Measurements from ENCODE around the gene TPRA1.
"Not testable (repeated sequence)": the region's sequence is repeated elsewhere in the genome, so short reads cannot be mapped to it uniquely, and the experiment has no call there.

Gene TPRA1

GRCh38 chr3:127618891-127619290, 28.4 kb upstream of the TPRA1 start:
- no peak overlapping the region for H3K27ac ChIP-seq
- no peak for DNase-seq (ENCODE audit: low read depth, low spot score)

GRCh38 chr3:127616836-127617605, 26.5 kb upstream of the TPRA1 start:
- H3K27ac ChIP-seq = no peak overlapping the region
- DNase-seq (ENCODE audit: low read depth, low spot score) = no peak

GRCh38 chr3:127615631-127616305, 25.2 kb upstream of the TPRA1 start:
- DNase-seq (ENCODE audit: low read depth, low spot score) = no peak
- no peak overlapping the region for H3K27ac ChIP-seq

GRCh38 chr3:127614928-127615589, 24.5 kb upstream of the TPRA1 start:
- no peak for DNase-seq (ENCODE audit: low read depth, low spot score)
- H3K27ac ChIP-seq = no peak overlapping the region

- H3K27ac ChIP-seq = no peak overlapping the region
- no peak for DNase-seq (ENCODE audit: low read depth, low spot score)
Measured at GRCh38 chr3:127613406-127613805, 22.9 kb upstream of the TPRA1 start.

GRCh38 chr3:127612966-127613365, 22.4 kb upstream of the TPRA1 start:
- no peak for DNase-seq (ENCODE audit: low read depth, low spot score)
- no peak overlapping the region for H3K27ac ChIP-seq

GRCh38 chr3:127611251-127611650, 20.7 kb upstream of the TPRA1 start:
- no peak for DNase-seq (ENCODE audit: low read depth, low spot score)
- no peak overlapping the region for H3K27ac ChIP-seq

- H3K27ac ChIP-seq = no peak overlapping the region
- no peak for DNase-seq (ENCODE audit: low read depth, low spot score)
Measured at GRCh38 chr3:127610105-127610504, 19.6 kb upstream of the TPRA1 start.

- no peak overlapping the region for H3K27ac ChIP-seq
- no peak for DNase-seq (ENCODE audit: low read depth, low spot score)
Measured at GRCh38 chr3:127608362-127608718, 17.8 kb upstream of the TPRA1 start.

- no peak for DNase-seq (ENCODE audit: low read depth, low spot score)
- H3K27ac ChIP-seq = no peak overlapping the region
Measured at GRCh38 chr3:127607675-127608361, 17.3 kb upstream of the TPRA1 start.

- no peak for DNase-seq (ENCODE audit: low read depth, low spot score)
- H3K27ac ChIP-seq = no peak overlapping the region
Measured at GRCh38 chr3:127606981-127607595, 16.6 kb upstream of the TPRA1 start.

GRCh38 chr3:127606086-127606805, 15.7 kb upstream of the TPRA1 start:
- H3K27ac ChIP-seq = no peak overlapping the region
- no peak for DNase-seq (ENCODE audit: low read depth, low spot score)

- not testable (repeated sequence) for DNase-seq (ENCODE audit: low read depth, low spot score); H3K27ac ChIP-seq
Measured at GRCh38 chr3:127605547-127605946, 15.0 kb upstream of the TPRA1 start.

- no peak for DNase-seq (ENCODE audit: low read depth, low spot score)
Measured at GRCh38 chr3:127604546-127605165, 14.1 kb upstream of the TPRA1 start.

GRCh38 chr3:127604035-127604434, 13.5 kb upstream of the TPRA1 start:
- DNase-seq (ENCODE audit: low read depth, low spot score) = no peak
- no peak overlapping the region for H3K27ac ChIP-seq

More at GRCh38 chr3:127604546-127605165, 14.1 kb upstream of the TPRA1 start:
- H3K27ac ChIP-seq = no peak overlapping the region

- H3K27ac ChIP-seq = no peak overlapping the region
- no peak for DNase-seq (ENCODE audit: low read depth, low spot score)
Measured at GRCh38 chr3:127600749-127601456, 10.4 kb upstream of the TPRA1 start.

GRCh38 chr3:127598841-127599570, 8.5 kb upstream of the TPRA1 start:
- H3K27ac ChIP-seq = peak overlapping the region; percentile 12

More at GRCh38 chr3:127598841-127599570, 8.5 kb upstream of the TPRA1 start:
- no peak for DNase-seq (ENCODE audit: low read depth, low spot score)
